ES-I3 (cell line): ENCODE results near the gene RER1.
"Not testable (repeated sequence)": the region's sequence is repeated elsewhere in the genome, so short reads cannot be mapped to it uniquely, and the experiment has no call there.

Source experiments
- H3K36me3 ChIP-seq: 2 replicates; pipeline ENCODE4 v1.6.1; 2013; ENCODE audit warnings: mild to moderate bottlenecking, low read length, control low read depth, moderate library complexity; ENCODE audit not compliant: insufficient read depth
- H3K4me1 ChIP-seq: 2 replicates; pipeline ENCODE4 v1.6.1; 2013; ENCODE audit warnings: mild to moderate bottlenecking, control low read depth, low read length; ENCODE audit not compliant: insufficient read depth
- H3K9ac ChIP-seq: 2 replicates; pipeline ENCODE4 v1.6.1; 2013; ENCODE audit warnings: low read depth, mild to moderate bottlenecking, low read length, moderate library complexity
- H3K9me3 ChIP-seq: 2 replicates; pipeline ENCODE4 v1.6.1; 2013; ENCODE audit warnings: mild to moderate bottlenecking, low read length, moderate library complexity; ENCODE audit not compliant: control insufficient read depth, insufficient read depth

Gene RER1

DNA sequence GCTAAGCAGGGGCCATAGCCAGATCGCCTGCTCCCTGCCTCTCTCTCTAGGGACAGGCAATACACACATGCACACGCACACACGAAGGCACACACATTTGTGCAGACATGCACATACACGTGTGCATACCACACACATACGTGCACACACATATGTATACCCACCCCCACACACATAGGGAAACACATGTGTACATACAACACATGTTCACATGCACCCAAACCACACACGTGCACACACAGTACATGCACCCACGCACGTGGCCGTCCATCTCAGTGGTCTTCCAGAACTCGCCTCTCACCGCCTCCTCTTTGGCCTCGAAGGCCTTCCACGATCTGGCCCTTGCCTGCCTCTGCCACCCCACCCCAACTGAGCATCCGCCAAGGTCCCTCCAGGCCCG, 46.0 kb downstream of the RER1 start:
- Histone ChIP-seq H3K4me1 (no peaks in the 10 kb centered on the region), H3K36me3 (no peaks in the 10 kb centered on the region), H3K9ac (no peak overlapping the region), H3K9me3 (no peaks in the 10 kb centered on the region)

DNA sequence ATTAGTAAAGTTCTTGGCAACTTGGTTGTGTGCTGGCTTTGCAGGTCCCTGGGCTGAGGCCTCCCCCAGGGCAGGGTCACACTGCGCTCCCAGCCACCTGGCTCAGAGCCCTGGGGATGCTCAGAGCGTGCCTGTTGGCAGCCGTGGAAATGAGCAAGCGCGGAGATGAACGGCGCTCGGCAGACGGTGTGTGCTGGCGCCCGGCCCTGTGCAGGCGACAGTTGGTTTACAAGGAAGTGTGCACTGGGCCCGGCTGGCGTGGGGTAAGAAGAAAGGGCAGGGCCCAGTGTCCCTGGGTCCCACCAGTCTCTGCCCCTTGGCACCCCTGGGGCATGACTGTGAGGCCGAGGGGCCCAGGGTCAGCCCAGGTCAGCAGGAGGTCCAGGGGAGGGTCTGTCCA, 46.4 kb downstream of the RER1 start:
- no peaks in the 10 kb centered on the region for H3K9me3 ChIP-seq
- no peaks in the 10 kb centered on the region for H3K4me1 ChIP-seq
- H3K36me3 ChIP-seq = no peaks in the 10 kb centered on the region
- no peak overlapping the region for H3K9ac ChIP-seq

DNA sequence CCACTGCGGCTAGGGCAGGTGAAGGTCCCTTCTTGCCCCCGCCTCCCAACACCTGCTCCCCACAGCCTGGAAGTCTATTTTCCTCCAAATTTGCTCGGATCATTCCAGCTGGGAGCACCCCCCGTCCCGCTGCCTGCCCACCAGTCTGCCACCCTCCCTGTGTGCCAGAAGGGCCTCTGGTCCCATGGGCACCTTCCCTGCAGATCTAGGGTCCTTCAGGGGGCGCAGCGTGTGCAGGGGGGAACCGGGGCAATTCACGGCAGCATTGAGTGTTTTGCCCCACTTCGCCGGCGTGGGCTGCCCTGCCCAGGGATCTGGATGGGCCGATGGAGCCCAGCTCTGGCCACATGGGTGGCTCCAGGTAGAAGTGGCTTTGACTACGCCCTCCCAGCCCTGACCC, 47.0 kb downstream of the RER1 start:
- no peak overlapping the region for H3K9ac ChIP-seq
- H3K9me3 ChIP-seq = no peaks in the 10 kb centered on the region
- no peaks in the 10 kb centered on the region for H3K4me1 ChIP-seq
- H3K36me3 ChIP-seq = no peaks in the 10 kb centered on the region

DNA sequence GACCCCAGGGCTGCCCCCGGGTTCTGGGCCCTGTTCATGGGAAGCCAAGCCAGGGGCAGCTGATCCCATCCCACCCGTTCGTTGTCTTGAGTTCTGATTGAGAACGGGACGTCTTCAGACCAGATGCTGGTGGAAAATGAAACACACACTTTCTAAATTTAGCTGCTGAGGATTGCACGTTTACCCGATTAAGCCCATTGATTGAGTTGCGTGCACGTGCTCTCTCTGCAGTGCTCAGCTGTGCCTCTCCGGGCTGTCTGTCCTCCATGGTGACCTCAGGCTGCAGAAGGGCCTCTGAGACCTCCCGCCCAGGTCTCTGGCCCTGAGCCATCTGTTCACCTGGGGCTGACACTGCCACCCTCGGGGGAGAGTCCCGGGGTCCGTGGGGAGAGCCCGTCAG, 47.7 kb downstream of the RER1 start:
- Histone ChIP-seq H3K9me3 (no peaks in the 10 kb centered on the region), H3K4me1 (no peaks in the 10 kb centered on the region), H3K36me3 (no peaks in the 10 kb centered on the region), H3K9ac (no peak overlapping the region)

DNA sequence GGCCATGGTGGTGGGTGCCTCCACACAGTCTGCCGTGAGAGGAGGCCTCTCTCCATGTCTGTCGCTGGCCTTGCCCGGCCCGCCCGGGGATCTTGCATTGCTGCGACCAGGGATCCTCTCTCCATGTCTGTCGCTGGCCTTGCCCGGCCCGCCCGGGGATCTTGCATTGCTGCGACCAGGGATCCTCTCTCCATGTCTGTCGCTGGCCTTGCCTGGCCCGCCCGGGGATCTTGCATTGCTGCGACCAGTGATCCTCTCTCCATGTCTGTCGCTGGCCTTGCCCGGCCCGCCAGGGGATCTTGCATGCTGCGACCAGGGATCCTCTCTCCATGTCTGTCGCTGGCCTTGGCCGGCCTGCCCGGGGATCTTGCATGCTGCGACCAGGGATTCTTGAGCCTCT, 48.7 kb downstream of the RER1 start:
- H3K9me3 ChIP-seq, H3K4me1 ChIP-seq, H3K36me3 ChIP-seq, H3K9ac ChIP-seq: not testable (repeated sequence)

DNA sequence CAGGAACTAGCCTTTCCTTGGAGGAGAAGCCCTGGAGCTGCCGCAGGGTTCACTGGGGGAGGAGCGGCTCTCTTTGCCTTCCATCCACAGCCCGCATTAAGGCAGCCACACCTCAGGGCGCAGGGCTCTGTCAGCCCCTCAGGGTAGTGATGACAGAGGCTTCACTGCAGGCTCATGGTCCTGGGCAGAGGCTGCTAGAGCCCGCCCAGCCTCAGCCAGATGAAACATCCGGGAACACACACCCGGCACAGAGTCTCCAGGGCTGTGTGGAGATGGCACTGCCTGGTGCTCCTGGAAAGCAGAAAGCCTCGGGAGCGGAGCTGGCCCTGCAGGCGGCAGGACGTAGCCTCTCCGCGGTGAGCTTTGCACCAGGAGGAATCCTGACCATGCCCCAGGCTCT, 50.1 kb downstream of the RER1 start:
- Histone ChIP-seq H3K9ac (no peak overlapping the region), H3K36me3 (no peaks in the 10 kb centered on the region), H3K9me3 (no peaks in the 10 kb centered on the region), H3K4me1 (peaks cover under 1% of the 10 kb centered on the region; the same call in 1 of the 2 replicates)

DNA sequence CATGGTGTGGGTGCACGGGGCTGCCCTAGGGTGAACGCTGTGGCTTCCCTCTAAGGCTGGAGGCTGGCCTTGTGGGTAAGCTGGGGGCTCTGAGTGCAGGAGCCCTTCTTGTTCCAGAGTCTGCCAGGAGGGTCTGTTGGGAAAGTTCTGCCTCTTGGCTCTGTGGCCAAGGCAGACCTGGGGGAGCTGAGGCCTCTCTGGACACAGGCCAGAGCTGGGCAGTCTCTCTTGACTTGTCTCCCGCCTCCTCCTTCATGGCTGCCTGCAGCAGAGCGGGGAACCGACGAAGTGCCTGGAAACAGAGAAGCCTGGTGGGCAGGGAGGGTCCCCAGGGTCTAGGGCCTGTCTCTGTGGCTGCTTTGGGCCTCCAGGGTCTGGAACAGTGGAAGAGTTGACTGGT, 51.0 kb downstream of the RER1 start:
- Histone ChIP-seq H3K9ac (no peak overlapping the region), H3K36me3 (no peaks in the 10 kb centered on the region), H3K4me1 (peaks cover 9% of the 10 kb centered on the region; the same call in 1 of the 2 replicates), H3K9me3 (no peaks in the 10 kb centered on the region)

DNA sequence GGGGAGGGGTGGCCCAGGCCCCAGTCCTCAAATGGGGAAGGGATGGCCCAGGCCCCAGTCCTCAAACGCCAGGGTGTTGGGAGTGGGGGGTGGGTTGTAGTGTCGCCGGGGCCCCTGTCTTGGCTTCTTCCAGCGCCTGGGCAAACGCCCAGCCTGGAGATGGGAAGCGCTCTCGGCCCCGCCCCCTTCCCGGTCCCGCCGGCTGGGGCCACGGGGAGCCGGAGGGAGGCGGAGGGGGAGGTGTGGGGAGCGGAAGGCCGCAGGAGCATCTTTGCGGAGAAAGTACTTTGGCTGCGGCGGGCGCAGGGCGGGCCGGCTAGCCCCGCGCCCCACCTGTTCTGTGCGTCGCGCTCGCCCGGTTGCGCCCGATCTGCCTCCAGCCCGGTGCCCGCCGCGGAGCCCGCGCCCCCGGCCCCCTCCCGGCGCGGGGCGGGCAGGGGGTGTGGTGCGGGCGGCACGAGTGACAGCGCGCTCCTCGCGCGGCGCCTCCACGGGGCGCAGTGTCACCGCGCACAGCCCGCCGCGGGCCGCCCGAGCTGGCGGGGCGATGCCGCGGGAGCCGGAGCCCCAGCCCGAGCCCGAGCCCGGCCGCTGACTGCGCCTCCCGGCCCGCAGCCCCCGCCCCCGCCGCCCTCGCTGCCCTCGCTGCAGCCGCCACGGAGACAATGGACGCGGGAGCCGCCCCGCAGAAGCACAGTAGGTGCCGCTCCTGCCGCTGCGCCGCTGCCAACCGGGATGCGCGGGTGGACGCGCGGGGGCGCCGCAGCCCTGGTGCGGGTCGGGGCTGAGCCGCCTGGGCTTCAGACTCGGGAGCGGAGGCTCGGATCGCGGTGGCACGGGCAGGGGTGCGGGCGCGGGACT, 51.9 kb downstream of the RER1 start:
- no peaks in the 10 kb centered on the region for H3K9me3 ChIP-seq
- H3K4me1 ChIP-seq = peaks cover 13% of the 10 kb centered on the region; the same call in 1 of the 2 replicates
- H3K9ac ChIP-seq = peak overlapping the region; percentile 6; the same call in 1 of the 2 replicates
- no peaks in the 10 kb centered on the region for H3K36me3 ChIP-seq

DNA sequence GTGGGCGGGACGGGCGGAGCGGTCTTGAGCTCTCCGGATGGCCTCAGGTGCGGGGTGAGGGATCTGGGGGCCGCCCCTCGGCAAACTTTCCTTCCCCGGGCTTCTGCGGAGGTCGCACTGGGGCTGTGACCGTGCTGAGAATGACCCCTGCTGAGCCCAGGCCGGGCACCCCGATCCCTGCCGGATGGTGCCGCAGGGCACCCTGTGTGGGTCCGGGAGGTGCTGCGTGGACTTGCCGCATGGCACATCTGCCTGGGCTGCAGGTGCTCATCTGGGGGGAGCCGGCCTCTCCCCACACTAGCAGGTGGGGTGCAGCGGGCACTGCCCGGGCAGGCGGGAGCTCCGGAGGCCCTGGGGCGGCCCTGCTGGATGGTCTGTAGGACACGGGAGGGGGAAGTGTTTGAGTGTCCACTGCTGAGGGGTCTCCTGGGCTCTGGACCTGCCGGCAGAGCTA, 52.5 kb downstream of the RER1 start:
- Histone ChIP-seq H3K36me3 (no peaks in the 10 kb centered on the region), H3K4me1 (peaks cover 13% of the 10 kb centered on the region; the same call in 1 of the 2 replicates), H3K9me3 (no peaks in the 10 kb centered on the region), H3K9ac (peak overlapping the region; percentile 6; the same call in 1 of the 2 replicates)

DNA sequence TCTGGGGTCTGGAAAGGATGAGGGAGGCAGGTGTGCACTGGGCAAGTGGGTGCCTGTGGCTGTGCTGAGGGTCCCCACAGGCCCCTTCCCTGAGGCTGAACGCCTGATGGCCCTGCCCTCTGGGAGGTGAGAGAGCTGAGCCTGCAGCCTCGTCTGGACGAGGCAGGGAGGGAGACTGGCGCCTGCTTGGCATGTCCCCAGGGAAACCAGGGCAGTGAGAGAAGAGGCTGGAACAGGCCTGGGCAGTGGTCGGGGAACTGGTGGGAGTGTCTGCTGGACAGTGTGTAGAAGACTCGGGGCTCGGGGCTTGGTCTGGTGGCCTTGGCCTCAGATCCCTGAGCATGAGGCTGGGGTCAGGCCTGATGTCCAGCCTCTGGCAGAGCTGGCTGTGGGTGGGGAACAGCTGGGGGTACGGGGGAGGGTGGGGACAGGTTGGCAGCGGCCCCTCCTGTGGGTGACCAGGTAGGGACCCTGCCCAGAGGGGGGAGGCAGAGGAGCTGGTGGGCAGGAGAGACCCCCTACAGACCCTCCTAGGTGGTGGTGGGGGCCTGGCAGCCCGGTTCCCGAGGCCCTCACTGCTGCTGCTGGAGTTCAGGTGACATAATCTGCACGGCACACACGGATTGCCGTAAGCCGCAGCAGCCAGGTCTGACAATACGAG, 53.7 kb downstream of the RER1 start:
- Histone ChIP-seq H3K4me1 (peaks cover 13% of the 10 kb centered on the region; the same call in 1 of the 2 replicates), H3K9me3 (no peaks in the 10 kb centered on the region), H3K36me3 (no peaks in the 10 kb centered on the region), H3K9ac (no peak overlapping the region)

DNA sequence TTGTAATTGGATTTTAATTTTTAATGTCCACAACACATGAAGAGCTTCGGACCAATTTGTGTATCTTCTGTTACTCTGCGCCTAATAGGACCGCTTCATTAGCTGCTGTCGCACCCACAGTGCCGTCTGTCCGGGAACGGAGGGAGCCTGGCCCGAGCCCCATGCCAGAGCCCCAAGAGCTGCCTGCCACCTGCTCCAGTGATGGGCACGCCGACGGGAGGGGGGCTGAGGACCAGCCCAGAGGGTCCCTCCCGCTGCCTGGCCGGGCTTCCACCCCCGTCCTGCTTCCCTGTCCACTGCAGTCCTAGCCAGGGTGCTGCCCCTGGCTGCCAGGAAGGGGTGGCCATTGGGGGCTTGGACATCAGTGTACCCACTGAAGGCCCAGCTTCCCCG, 54.2 kb downstream of the RER1 start:
- no peak overlapping the region for H3K9ac ChIP-seq
- no peaks in the 10 kb centered on the region for H3K36me3 ChIP-seq
- H3K4me1 ChIP-seq = peaks cover 13% of the 10 kb centered on the region; the same call in 1 of the 2 replicates
- H3K9me3 ChIP-seq = no peaks in the 10 kb centered on the region

DNA sequence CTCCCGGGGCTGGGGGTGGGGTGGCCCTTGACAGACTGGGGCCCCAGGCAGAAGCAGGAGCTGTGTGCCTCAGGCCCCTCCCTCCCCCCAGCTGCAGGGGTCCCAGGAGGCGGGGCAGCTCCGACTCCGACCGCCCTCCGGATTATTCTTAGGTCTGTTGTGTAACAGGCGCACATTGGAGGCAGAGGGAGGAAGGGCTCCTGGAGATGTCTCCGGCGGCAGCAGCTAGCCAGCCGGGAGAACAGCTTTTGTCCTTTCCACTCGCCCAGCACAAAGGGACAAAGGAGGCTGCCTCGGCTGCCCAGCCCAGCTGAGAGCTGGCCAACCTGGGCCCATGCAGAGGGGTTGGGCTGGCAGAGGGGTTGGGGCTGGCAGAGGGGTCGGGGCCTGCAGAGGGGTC, 54.8 kb downstream of the RER1 start:
- H3K36me3 ChIP-seq = no peaks in the 10 kb centered on the region
- peaks cover 16% of the 10 kb centered on the region; the same call in 1 of the 2 replicates for H3K4me1 ChIP-seq
- H3K9ac ChIP-seq = no peak overlapping the region
- no peaks in the 10 kb centered on the region for H3K9me3 ChIP-seq

DNA sequence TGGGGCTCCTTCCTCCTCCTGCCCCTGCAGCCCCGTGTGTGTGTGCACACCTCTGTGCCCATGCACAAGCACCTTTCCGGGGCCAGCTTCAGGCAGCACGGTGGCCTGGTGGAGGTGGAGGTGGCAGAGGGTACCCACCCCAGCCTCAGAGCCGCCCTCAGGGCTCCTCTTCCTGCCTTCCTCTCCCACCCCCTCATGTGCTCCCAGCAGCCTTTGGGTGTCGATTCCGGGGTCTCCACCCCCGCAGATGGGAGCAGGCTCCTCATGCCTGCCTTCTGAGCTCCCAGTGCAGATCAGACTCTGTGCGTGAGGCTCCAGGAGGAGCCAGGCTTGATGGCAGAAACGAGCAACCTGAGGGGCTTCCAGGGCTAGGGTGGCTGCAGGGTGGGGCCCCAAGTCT, 55.2 kb downstream of the RER1 start:
- Histone ChIP-seq H3K36me3 (no peaks in the 10 kb centered on the region), H3K9ac (no peak overlapping the region), H3K9me3 (no peaks in the 10 kb centered on the region), H3K4me1 (peaks cover 17% of the 10 kb centered on the region; the same call in 1 of the 2 replicates)

DNA sequence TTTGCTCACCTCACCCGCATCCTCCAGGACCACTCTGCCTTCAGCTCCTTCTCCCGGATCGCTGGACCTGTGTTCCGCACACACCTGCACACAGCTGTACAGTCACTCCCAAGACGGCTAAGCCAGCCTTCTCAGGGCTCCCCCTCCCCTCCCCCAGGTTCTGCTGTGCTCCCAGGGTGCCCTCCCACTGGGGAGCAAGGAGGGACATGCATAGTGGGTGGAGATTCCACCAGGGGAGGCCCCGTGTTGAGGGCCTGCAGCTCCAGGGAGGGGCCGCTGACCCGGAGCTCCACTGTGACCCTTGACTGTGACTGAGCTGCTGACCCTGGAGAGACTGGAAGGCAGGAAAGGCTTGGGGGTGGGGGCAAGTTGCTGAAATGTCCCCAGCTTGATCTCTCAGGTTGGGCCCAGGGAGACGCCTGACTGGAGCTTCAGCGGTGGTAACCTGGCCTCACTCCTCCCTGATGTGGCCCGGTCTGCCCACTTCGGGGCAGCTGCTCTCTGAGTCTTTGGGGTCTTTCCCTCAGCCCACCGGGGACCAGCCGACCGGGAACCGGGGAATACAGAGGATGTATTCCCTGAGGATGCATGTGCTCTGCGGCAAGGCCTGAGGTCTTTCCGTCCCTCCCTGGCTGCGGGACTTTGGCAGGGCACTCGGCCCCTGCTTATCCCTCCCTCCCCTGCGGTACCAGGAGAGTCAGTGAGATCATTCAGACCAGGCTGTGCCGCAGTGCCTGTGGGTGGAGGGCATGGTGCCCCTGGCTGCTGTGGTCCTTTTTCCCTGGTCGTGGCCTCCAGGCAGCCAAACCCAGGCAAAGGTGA, 55.8 kb downstream of the RER1 start:
- Histone ChIP-seq H3K36me3 (no peaks in the 10 kb centered on the region), H3K4me1 (peaks cover 21% of the 10 kb centered on the region; the same call in 1 of the 2 replicates), H3K9ac (no peak overlapping the region), H3K9me3 (no peaks in the 10 kb centered on the region)
